HCT116 (cell line): Measurements from ENCODE around the gene BSPRY. TPM values are rescaled to one million over a fixed set of nuclear protein-coding genes. Genes with fewer than 3 reads are reported as not detected.
"Not testable (repeated sequence)": the region's sequence is repeated elsewhere in the genome, so short reads cannot be mapped to it uniquely, and the experiment has no call there.

Experiments used
- ATAC-seq: fragments of 200-7000 bp; cut with Tn5 transposase; 2 replicates; pipeline ENCODE4 v1.9.1; 2020; ENCODE audit warnings: mild to moderate bottlenecking, moderate library complexity
- BruUV-seq: library from RNA; stranded (reverse); fragments of 400-500 nt; replicated peaks from 2 replicates; lab custom pipeline; 2021; lab: Mats Ljungman, UMichigan
- CTCF ChIA-PET: fragments of 300-600 bp; sonication (Branson Sonifier 250); formaldehyde crosslinking; loops from one replicate; lab custom pipeline; 2021; ENCODE audit warnings: antibody characterized with exemption; lab: Charles Lee
- POLR2A ChIA-PET: fragments of 300-600, 350-600 bp; sonication (Branson Sonifier 250); formaldehyde crosslinking; loops from one replicate; lab custom pipeline; 2021; ENCODE audit warnings: antibody characterized with exemption; lab: Charles Lee
- RAD21 ChIA-PET, 2 experiments: fragments of 300-600 bp; sonication (Branson Sonifier 250); formaldehyde crosslinking; loops; one replicate each; lab custom pipeline; 2023; ENCODE audit warnings: low total read pairs in 2 of 2; ENCODE audit not compliant: uncharacterized antibody in 2 of 2, unreplicated experiment in 2 of 2, low non-redundant PET in 1 of 2; lab: Charles Lee
- DNase-seq: peaks from one replicate; pipeline ENCODE4 v3.0.0-alpha.2; 2010; ENCODE audit warnings: low read depth, low spot score
- H2AFZ ChIP-seq: fragments of 200-600 bp; shearing (Covaris generic), sonication (generic); 2 replicates; pipeline ENCODE4 v1.6.1; 2017; ENCODE audit warnings: low read depth, mixed run types, mixed read lengths, antibody characterized with exemption, low read length; ENCODE audit not compliant: poor library complexity, severe bottlenecking
- H3K27ac ChIP-seq: 2 replicates; pipeline ENCODE4 v1.5.1; 2012; ENCODE audit warnings: low read depth, low read length
- H3K27me3 ChIP-seq: fragments of 200-600 bp; sonication (generic); 2 replicates; pipeline ENCODE4 v1.6.1; 2016; ENCODE audit warnings: mixed run types, low read length, mixed read lengths; ENCODE audit not compliant: insufficient read depth
- H3K36me3 ChIP-seq, 2 experiments: fragments of 200-500 bp in 1 of 2; fragments of 200-600 bp in 1 of 2; sonication (Bioruptor generic) in 1 of 2; sonication (generic) in 1 of 2; 2 replicates each; pipeline versions ENCODE4 v1.5.1 to v1.6.1; 2014 to 2016; ENCODE audit warnings: low read length in 2 of 2, inconsistent platforms in 1 of 2, mixed read lengths in 1 of 2, mixed run types in 1 of 2; ENCODE audit not compliant: insufficient read depth in 2 of 2, control insufficient read depth in 1 of 2
- H3K4me1 ChIP-seq, 2 experiments: fragments of 200-600 bp in 1 of 2; sonication (generic) in 1 of 2; 2 replicates each; pipeline versions ENCODE4 v1.5.1 to v1.6.1; 2012 to 2017; ENCODE audit warnings: low read length in 2 of 2, inconsistent platforms in 1 of 2, mild to moderate bottlenecking in 1 of 2, mixed read lengths in 1 of 2, mixed run types in 1 of 2, moderate library complexity in 1 of 2; ENCODE audit not compliant: insufficient read depth in 2 of 2, control insufficient read depth in 1 of 2
- H3K4me2 ChIP-seq: fragments of 200-600 bp; sonication (generic); 2 replicates; pipeline ENCODE4 v1.6.1; 2017; ENCODE audit warnings: mixed run types, low read length, mixed read lengths
- H3K4me3 ChIP-seq, 2 experiments: fragments of 200-600 bp in 1 of 2; sonication (generic) in 1 of 2; replicated peaks in 1 of 2; 2 replicates each; pipeline ENCODE4 v1.5.1; 2011 to 2016; ENCODE audit warnings: low read length in 2 of 2, control low read depth in 1 of 2, low read depth in 1 of 2, mild to moderate bottlenecking in 1 of 2, mixed read lengths in 1 of 2, mixed run types in 1 of 2
- H3K79me2 ChIP-seq: fragments of 200-600 bp; sonication (generic); 2 replicates; pipeline ENCODE4 v1.6.1; 2017; ENCODE audit warnings: mild to moderate bottlenecking, mixed run types, low read length, moderate library complexity, mixed read lengths; ENCODE audit not compliant: insufficient read depth
- H3K9ac ChIP-seq: fragments of 200-600 bp; sonication (generic); 2 replicates; pipeline ENCODE4 v1.6.1; 2016; ENCODE audit warnings: low read length, mixed read lengths
- H3K9me2 ChIP-seq: fragments of 200-600 bp; sonication (generic), shearing (Covaris generic); 2 replicates; pipeline ENCODE4 v1.6.1; 2017; ENCODE audit warnings: mixed run types, mild to moderate bottlenecking, moderate library complexity; ENCODE audit not compliant: insufficient read depth
- H3K9me3 ChIP-seq, 2 experiments: fragments of 200-500 bp in 1 of 2; fragments of 200-600 bp in 1 of 2; sonication (Bioruptor generic) in 1 of 2; sonication (generic) in 1 of 2; 2 replicates each; pipeline ENCODE4 v1.6.1; 2014 to 2017; ENCODE audit warnings: low read length in 2 of 2, mixed read lengths in 2 of 2, inconsistent platforms in 1 of 2, low read depth in 1 of 2, mild to moderate bottlenecking in 1 of 2, mixed run types in 1 of 2, moderate library complexity in 1 of 2; ENCODE audit not compliant: control insufficient read depth in 1 of 2, insufficient read depth in 1 of 2
- H4K20me1 ChIP-seq: fragments of 200-600 bp; sonication (generic), shearing (Covaris generic); 2 replicates; pipeline ENCODE4 v1.6.1; 2017; ENCODE audit warnings: mixed run types, mild to moderate bottlenecking, moderate library complexity; ENCODE audit not compliant: insufficient read depth
- CBX3 ChIP-seq: IDR thresholded peaks from 2 replicates; pipeline ENCODE4 v1.6.1; 2012; ENCODE audit warnings: low read depth
- FOSL1 ChIP-seq: IDR thresholded peaks from 2 replicates; pipeline ENCODE4 v1.6.1; 2012; ENCODE audit warnings: low read depth
- JUND ChIP-seq: IDR thresholded peaks from 2 replicates; pipeline ENCODE4 v1.6.1; 2012
- POLR2A ChIP-seq: IDR thresholded peaks from 2 replicates; pipeline ENCODE4 v1.7.0; 2011; ENCODE audit warnings: borderline replicate concordance; ENCODE audit not compliant: insufficient read depth, insufficient read length; ENCODE audit errors: extremely low read depth
- SRF ChIP-seq: IDR thresholded peaks from 2 replicates; pipeline ENCODE4 v1.6.1; 2012; ENCODE audit warnings: low read depth
- ZNF274 ChIP-seq: fragments of 200-500 bp; sonication (Bioruptor generic); IDR thresholded peaks from 2 replicates; pipeline ENCODE4 v1.6.1; 2014; ENCODE audit warnings: mild to moderate bottlenecking, low read depth, low read length, inconsistent platforms
- intact Hi-C: fragments of 100-400 bp; cut with micrococcal nuclease; formaldehyde crosslinking; loops from 2 replicates; pipeline ENCODE4 v1.10.0; 2022
- total RNA-seq: library from RNA; stranded (reverse); gene quantifications from one replicate; pipeline ENCODE4 v1.2.1, GENCODE V29; 2021; ENCODE audit not compliant: unreplicated experiment
- TF ChIP-seq, protein P1 (sequence below): IDR thresholded peaks from 2 replicates; pipeline ENCODE4 v1.6.1; 2012
- TF ChIP-seq, protein P2 (sequence below): IDR thresholded peaks from 2 replicates; pipeline ENCODE4 v1.6.1; 2012

The BSPRY gene
- total RNA-seq, 1 experiment from 2014 or later = 22.7 TPM

DNA sequence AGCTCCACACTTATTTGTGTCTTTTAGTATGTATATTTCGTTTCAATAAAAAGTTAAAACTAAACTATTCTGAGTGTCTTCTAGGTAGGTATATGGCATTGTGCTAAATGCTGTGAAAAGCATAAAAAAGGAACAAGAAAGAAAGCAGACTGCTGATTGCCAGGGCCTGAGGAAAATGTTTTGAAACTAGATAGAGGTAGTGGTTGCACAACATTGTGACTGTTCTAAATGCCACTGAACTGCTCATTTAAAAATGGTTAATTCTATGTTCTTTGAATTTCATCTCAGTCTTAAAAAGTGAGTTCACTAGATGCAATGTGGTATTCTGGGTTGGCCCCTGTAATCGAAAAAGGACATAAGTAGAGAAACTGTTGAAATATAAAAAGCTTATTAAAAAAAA is 54.3 kb downstream of the BSPRY start:
- Histone ChIP-seq H3K36me3 (peaks cover 11 to 17% of the 10 kb centered on the region in 2 experiments; a peak in 3 of 4 replicates), H3K4me1 (peaks cover 8 to 12% of the 10 kb centered on the region in 2 experiments), H3K9me2 (no peaks in the 10 kb centered on the region), H4K20me1 (peaks cover 3% of the 10 kb centered on the region; the same call in 1 of the 2 replicates), H2AFZ (no peak overlapping the region), H3K9me3 (no peaks in the 10 kb centered on the region), H3K27ac (no peak overlapping the region), H3K79me2 (peaks cover 17% of the 10 kb centered on the region), H3K4me2 (no peak overlapping the region), H3K27me3 (no peaks in the 10 kb centered on the region), H3K4me3 (no peak overlapping the region), H3K9ac (no peak overlapping the region)
- ChIA-PET CTCF (no interaction called here), RAD21 (interaction anchor here in 1 of 2 experiments (0.9 kb wide), 1 partner anchor 188 kb away, joined by 4 read pairs; no protein-coding TSS in a partner anchor), POLR2A (interaction anchor here (1.2 kb wide), 1 partner anchor 129 kb away, joined by 3 read pairs; no protein-coding TSS in a partner anchor)
- intact Hi-C loops = no loop called here
- ATAC-seq (no peak), DNase-seq (no peak)
- TF ChIP-seq SRF = no peak
- TF ChIP-seq, protein P1, sequence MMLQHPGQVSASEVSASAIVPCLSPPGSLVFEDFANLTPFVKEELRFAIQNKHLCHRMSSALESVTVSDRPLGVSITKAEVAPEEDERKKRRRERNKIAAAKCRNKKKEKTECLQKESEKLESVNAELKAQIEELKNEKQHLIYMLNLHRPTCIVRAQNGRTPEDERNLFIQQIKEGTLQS = no peak
- no peak for TF ChIP-seq JUND
- no peak for TF ChIP-seq FOSL1
- no peak for TF ChIP-seq POLR2A
- no peak for TF ChIP-seq CBX3
- TF ChIP-seq, protein P2, sequence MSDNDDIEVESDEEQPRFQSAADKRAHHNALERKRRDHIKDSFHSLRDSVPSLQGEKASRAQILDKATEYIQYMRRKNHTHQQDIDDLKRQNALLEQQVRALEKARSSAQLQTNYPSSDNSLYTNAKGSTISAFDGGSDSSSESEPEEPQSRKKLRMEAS = no peak
- TF ChIP-seq ZNF274 = no peak
- no TSS peak for BruUV-seq

DNA sequence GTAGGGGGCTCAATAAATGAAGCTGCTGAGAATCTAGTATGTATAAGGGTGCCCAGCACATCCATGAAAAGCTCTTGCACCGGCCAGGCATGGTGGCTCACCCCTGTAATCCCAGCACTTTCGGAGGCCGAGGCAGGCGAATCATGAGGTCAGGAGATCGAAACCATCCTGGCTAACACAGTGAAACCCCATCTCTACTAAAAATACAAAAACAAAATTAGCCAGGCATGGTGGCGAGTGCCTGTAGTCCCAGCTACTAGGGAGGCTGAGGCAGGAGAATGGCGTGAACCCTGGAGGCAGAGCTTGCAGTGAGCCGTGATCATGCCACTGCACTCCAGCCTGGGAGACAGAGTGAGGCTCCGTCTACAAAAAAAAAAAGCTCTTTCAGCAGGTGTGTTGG is 57.0 kb downstream of the BSPRY start:
- DNase-seq, CTCF ChIA-PET, H4K20me1 ChIP-seq, H3K27me3 ChIP-seq, H3K9ac ChIP-seq, RAD21 ChIA-PET, intact Hi-C loops, BruUV-seq, ATAC-seq, H2AFZ ChIP-seq, POLR2A ChIA-PET, H3K4me3 ChIP-seq, H3K9me3 ChIP-seq, H3K27ac ChIP-seq, H3K4me2 ChIP-seq, H3K9me2 ChIP-seq: not testable (repeated sequence)
- peaks cover 12 to 20% of the 10 kb centered on the region in 2 experiments; a peak in 3 of 4 replicates for H3K36me3 ChIP-seq
- H3K4me1 ChIP-seq = peaks cover 5 to 18% of the 10 kb centered on the region in 2 experiments
- H3K79me2 ChIP-seq = peaks cover 33% of the 10 kb centered on the region
